ENCODE data around the gene COL8A2. TPM values are rescaled to one million over a fixed set of nuclear protein-coding genes. Genes with fewer than 3 reads are reported as not detected.

The COL8A2 gene
- total RNA-seq, 1 donor from 2014 or later, result 0.41 TPM

- no peak for DNase-seq (ENCODE audit: extremely low read depth, low read depth, low spot score)
Measured at GRCh38 chr1:36157973-36158826, 33.2 kb upstream of the COL8A2 start.

- no peak for DNase-seq (ENCODE audit: extremely low read depth, low read depth, low spot score)
Measured at GRCh38 chr1:36157115-36157903, 32.3 kb upstream of the COL8A2 start.

GRCh38 chr1:36156329-36157114 lies 31.5 kb upstream of the COL8A2 start:
- no peak for DNase-seq (ENCODE audit: extremely low read depth, low read depth, low spot score)

- no peak for DNase-seq (ENCODE audit: extremely low read depth, low read depth, low spot score)
Measured at GRCh38 chr1:36155408-36156328, 30.6 kb upstream of the COL8A2 start, which contains the start of gene MAP7D1. Gene MAP7D1 (plus strand): TSS chr1:36156160. CDS start chr1:36156418, 258 bp downstream.

- no peak for DNase-seq (ENCODE audit: extremely low read depth, low read depth, low spot score)
Measured at GRCh38 chr1:36154765-36155407, 29.9 kb upstream of the COL8A2 start.

GRCh38 chr1:36154335-36154734 lies 29.3 kb upstream of the COL8A2 start:
- DNase-seq (ENCODE audit: extremely low read depth, low read depth, low spot score), result no peak

GRCh38 chr1:36153476-36153875 lies 28.5 kb upstream of the COL8A2 start:
- DNase-seq (ENCODE audit: extremely low read depth, low read depth, low spot score), result no peak

GRCh38 chr1:36151845-36152203 lies 26.8 kb upstream of the COL8A2 start:
- DNase-seq (ENCODE audit: extremely low read depth, low read depth, low spot score), result no peak

GRCh38 chr1:36151134-36151844 lies 26.3 kb upstream of the COL8A2 start:
- no peak for DNase-seq (ENCODE audit: extremely low read depth, low read depth, low spot score)

- no peak for DNase-seq (ENCODE audit: extremely low read depth, low read depth, low spot score)
Measured at GRCh38 chr1:36150296-36151133, 25.5 kb upstream of the COL8A2 start.

- no peak for DNase-seq (ENCODE audit: extremely low read depth, low read depth, low spot score)
Measured at GRCh38 chr1:36149973-36150295, 24.9 kb upstream of the COL8A2 start.

- peak; percentile 94 for DNase-seq (ENCODE audit: extremely low read depth, low read depth, low spot score)
Measured at GRCh38 chr1:36149237-36149972, 24.4 kb upstream of the COL8A2 start, which contains the start of gene TRAPPC3. Gene TRAPPC3 (minus strand): TSS chr1:36149486. CDS start chr1:36149378, 108 bp downstream.

- no peak for DNase-seq (ENCODE audit: extremely low read depth, low read depth, low spot score)
Measured at GRCh38 chr1:36148821-36149236, 23.8 kb upstream of the COL8A2 start.

GRCh38 chr1:36144413-36144812 lies 19.4 kb upstream of the COL8A2 start:
- no peak for DNase-seq (ENCODE audit: extremely low read depth, low read depth, low spot score)

- DNase-seq (ENCODE audit: extremely low read depth, low read depth, low spot score), result no peak
Measured at GRCh38 chr1:36143424-36143823, 18.4 kb upstream of the COL8A2 start.

GRCh38 chr1:36142121-36142520 lies 17.1 kb upstream of the COL8A2 start:
- DNase-seq (ENCODE audit: extremely low read depth, low read depth, low spot score), result no peak

- no peak for DNase-seq (ENCODE audit: extremely low read depth, low read depth, low spot score)
Measured at GRCh38 chr1:36139521-36139920, 14.5 kb upstream of the COL8A2 start.
